Measurements from ENCODE around the gene RAP1GDS1.

The RAP1GDS1 gene

DNA sequence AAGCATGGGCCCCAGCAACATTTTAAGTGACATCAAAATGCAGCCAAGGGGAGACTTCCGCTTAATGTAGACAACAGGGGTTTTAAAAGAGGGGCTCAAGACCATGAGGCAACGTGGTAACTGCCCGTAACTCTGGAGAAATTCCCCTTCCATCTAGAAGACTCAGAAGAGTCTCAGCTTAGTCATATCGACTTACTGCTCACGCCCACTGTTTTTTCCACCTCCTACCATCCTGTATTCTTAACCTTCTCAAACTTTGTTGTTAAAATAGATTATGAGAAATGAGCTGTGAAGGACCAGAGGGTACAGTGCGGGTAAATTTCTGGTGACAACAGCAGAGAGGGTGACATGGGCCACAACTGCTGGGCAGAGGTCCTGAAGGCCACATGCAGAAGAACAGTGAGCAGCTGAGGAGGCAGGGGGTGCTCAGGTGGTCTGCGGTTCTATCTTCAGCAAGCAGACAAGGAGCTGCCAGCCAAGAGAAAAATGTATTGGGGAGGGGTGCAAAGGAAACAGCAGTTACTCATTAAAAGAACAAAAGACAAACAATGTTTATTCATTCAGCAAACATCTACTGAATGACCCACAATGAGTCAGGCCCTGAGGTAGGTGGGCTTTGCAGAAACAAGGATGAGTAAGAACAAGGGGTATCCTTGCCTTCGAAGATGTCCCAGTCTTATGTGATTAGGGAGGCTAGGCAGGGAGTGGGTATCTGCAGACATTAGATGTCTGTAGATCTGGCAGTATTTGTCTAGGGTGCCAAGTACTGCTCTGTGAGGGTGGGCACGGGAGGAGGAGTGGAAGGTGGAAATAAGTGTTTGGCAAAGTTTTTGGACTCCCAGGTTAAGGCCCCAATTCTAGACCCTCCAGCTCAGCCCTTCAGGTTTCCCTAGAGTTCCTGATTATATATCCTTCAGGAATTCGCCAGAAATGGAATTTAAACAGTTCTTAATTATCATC is 221.9 kb downstream of the RAP1GDS1 start:
- DNase-seq (ENCODE audit: low spot score) = no peak

DNA sequence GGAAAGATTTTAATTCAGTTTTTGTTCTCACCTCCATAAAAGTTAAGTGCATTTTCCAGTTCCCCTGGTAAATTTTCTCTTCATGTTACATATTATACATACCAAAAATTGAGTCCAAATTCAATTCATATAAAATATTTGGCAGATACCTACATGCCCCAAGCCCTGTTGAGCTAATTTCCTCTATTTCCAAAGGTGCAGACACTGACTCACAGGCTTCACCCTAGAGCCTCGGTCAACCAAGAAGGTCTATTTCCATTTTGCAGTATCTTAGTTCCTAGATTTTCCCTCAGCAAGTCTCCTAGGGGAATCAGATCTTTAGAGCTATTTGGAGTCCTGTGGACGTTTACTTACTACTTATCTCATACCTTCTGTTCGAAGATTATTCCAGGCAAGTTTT is 222.8 kb downstream of the RAP1GDS1 start:
- DNase-seq (ENCODE audit: low spot score) = no peak

DNA sequence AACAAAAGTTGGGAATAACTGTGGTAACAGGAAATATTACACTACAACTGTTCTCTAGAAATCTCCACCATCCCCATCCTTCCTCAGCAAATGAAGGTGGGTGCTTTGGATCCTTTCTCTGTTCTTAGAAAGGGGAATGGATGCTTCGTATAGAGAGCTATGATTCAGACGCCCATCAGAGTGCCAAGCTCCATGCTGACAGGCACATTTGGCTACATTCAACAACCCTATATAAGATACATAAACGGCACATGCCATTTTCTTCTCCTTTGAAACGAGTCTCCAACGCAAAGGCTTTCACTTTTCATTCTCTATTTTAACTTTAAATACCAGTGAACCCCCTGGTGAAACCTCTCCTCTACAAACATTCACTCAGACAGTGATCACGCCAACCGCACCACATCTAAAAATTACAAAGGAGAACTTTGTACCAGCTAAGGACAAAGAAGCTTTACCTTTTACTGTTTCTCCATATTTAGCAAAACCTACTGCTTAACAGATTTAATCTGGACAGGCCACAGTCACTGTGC is 224.7 kb downstream of the RAP1GDS1 start:
- DNase-seq (ENCODE audit: low spot score) = no peak

DNA sequence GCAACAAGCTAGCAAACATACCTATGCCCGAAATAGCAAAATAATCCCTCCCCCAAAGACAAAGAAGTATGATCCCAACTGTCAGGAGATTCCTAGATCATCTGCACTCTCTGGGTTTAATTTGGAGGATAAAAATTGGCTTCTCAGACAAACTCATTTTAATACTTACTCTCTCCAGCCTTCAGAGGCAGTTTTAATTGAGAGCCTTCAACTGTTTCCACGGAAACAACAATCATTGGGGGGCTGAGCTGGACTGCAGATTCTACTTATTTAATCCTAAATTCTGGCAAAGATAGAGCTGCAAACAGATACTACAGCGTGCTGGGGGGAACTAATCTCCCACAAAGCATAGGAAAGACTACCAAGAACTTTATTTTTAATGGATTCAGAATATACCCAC is 229.1 kb downstream of the RAP1GDS1 start:
- no peak for DNase-seq (ENCODE audit: low spot score)

DNA sequence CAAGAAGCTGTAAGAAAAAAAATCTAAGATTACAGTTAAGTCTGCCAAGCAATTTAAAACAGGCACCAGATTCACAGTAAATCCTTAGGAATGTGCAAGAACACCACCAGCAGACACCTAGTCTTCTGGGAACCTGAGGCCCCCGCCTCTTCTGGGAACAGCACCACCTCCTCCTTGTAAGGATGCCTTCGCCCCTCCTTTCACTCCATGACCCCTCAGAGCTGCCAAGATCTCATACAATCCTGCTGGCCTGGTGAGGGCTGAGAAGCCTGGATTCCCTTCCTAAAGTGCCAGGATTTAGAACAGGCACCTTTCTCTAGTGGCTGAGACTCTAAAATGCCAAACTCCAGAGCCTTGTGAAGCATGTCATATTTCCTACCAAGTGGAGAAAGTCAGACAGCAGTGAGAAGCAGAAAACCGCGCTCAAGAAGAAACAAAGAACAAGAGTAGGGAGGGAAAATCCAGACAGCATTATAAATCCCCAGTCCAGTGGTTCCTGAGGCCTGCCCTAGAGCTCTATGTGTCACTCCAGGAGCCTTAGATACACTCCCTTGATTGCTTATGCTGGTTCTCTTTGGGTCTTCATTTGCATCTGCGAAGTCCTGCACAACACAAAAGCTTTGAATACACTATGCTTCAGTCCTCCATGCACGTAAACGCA is 230.8 kb downstream of the RAP1GDS1 start:
- no peak for DNase-seq (ENCODE audit: low spot score)

DNA sequence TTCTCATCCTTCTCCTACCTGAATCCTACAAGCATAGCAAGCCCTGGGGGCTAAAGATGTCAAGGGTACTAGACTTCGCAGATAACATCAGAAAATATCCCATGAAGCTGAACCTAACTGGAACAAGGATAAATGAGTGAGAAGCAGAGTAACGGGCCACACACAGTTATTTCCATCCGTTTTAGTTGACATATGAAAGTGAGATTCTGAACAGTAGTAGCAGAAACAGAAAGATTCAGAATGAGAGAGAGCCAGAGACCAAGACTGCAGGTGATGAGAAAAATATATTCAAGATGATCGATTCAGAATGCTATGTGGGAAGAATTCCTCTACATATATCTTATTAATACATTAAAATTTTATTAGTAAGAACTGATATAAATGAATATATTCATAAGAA is 232.1 kb downstream of the RAP1GDS1 start:
- no peak for DNase-seq (ENCODE audit: low spot score)

Measured in cerebellar cortex (tissue), 1 donor.